HG03521 (cell line): ENCODE results near the gene DUSP1.
"Not testable (repeated sequence)": the region's sequence is repeated elsewhere in the genome, so short reads cannot be mapped to it uniquely, and the experiment has no call there.

Source experiments
- ATAC-seq: cut with Tn5 transposase; IDR thresholded peaks from one replicate; pipeline ENCODE4 v1.9.1; 2021; ENCODE audit warnings: mild to moderate bottlenecking, moderate library complexity; ENCODE audit not compliant: unreplicated experiment

Gene DUSP1, protein sequence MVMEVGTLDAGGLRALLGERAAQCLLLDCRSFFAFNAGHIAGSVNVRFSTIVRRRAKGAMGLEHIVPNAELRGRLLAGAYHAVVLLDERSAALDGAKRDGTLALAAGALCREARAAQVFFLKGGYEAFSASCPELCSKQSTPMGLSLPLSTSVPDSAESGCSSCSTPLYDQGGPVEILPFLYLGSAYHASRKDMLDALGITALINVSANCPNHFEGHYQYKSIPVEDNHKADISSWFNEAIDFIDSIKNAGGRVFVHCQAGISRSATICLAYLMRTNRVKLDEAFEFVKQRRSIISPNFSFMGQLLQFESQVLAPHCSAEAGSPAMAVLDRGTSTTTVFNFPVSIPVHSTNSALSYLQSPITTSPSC

DNA sequence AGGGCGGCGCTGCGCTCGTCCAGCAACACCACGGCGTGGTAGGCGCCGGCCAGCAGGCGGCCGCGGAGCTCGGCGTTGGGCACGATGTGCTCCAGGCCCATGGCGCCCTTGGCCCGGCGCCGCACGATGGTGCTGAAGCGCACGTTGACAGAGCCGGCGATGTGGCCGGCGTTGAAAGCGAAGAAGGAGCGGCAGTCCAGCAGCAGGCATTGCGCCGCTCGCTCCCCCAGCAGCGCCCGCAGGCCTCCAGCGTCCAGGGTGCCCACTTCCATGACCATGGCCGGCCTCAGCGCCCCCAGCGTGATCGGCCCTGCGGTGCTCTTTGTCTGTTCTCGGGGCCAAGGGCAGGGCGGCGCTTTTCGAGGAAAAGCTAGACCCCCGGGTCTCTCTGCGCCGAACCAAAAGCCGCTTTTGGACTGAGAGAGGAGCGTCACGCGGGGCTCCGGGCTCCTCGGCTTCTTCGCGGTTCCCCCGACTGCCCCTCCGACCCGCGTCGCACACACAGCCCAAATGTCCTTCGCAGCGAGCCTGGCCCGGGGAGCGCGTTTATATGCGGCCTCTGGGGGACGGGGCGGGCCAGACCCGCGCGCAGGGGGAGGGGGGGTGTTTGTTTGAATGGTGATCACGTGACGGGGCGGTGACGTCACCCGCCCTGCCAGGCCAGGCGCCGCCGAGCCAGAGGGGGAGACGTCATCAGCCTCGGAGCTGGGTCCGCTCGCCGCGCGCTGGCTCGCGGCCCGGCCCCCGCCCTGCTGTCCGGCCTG lies at the start of gene DUSP1:
DUSP1 (minus strand) TSS at position 521 of the 764 bp plus-strand sequence; CDS start at position 278, 243 bp downstream.
- ATAC-seq: peak; percentile 61

DNA sequence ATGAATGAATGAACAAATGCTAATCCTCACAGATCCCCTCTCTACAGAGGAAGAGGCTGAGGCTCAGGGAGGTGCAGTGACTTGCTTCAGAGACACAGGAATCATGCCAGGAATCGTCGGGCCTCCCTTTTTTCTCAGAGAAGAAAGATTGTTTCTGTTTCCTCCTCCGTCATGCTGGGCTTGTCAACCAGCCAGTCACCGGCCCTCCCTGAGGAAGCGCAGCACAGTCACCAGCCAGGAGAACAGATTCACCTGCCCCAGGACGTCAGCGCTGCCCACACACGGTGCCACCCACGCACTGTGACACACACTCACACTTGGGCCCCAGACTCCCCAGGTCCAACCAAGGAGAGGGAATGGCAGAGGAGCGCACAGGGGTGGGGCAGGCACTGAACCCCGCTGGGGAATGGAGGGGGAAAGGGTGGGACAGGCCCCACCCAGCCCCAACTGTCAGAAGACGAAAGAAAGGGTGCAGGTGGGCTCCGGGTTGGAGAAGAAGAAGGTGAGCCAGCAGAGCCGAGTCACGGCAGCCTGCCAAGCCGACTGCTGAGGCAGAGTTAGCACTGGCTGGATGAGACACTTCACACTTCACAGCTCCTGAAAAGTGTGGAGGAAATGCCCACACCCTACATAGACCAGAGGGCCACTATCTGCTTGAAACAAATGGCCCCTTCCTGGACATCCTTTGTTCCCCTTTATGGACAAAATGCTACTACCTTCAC lies 49.2 kb upstream of the DUSP1 start:
- ATAC-seq: no peak

DNA sequence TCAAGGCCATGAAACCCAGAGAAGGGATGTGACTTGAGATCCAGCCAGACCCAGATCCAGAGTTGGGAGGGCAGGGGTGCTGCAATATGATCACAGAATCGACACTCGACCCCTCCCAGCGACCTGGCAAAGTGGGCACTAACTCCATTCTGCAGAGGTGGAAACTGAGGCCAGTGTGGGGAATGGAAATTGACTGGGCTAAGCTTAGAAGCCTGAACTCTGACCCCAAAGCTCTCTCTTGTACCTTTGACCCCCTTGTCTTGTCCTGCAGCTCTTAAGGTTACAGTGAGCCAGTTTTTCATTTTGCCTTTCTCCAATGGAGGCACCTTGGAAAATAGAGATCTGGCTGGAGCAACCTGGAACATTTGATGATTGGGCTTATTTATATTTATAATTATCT lies 48.6 kb upstream of the DUSP1 start:
- no peak for ATAC-seq

- no peak for ATAC-seq
Measured at GRCh38 chr5:172818081-172818480, 47.1 kb upstream of the DUSP1 start.

DNA sequence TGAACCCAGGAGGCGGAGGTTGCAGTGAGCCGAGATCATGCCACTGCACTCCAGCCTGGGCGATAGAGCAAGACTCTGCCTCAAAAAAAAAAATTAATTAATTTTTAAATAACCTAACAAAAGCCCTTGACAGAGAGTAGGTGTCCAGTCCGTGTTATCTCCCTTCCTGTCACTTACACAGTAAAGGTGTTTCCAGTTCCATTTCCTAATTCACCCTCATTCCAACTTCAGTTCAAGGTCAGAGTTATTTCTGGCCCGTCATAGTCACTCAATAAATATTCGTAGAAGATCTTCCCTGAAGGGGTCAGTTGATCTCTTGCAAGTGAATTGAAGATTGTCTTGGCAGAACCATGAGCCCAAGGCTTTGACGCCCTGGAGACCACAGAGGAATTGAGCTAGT lies 46.7 kb upstream of the DUSP1 start:
- ATAC-seq: no peak

DNA sequence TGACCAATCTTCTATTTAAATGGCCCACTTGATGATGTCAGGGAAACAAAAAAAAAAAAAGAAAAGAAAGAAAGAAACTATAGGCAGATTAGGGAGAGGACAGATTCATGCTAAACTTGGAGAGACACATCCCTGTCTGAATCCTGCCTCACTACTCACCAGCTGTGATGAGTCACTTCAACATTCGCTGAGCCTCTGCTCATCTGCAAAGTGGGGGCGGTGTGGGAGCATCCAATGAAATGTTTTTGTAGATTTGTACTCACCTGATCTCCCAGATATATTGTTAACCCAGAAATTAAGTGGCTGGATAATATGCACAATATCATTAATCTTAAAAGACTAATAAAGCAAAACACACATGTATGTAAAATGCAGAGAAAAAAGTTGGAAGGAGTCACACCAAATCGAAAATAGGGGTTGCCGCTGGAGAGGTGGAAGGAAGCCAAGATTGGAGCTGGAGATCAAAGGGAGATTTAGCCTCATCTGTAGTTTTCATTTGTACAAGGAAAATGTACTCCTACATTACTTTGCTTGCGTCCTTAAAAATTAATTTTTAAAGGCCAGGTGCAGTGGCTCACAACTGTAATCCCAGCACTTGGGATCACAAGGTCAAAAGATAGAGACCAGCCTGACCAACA lies 46.0 kb upstream of the DUSP1 start:
- ATAC-seq: no peak

DNA sequence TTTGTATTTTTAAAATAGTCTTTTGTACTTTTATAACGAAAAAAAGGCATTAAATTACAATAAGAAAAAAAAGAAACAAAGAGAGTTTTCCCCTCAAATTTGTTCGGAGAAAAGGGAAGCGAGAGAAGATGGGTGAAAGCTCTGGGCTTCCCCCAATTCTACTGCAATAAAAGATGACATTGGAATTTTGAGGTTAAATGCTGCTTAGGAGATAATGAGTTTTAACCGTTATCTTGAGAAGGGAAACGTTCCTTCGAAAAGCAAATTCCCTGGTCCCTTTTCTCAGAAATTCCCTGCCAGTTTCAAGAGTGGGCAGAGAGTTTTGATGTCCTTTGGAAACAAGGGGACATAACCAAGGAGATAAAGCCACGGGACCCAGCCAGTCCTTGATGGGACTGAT lies 44.6 kb upstream of the DUSP1 start:
- no peak for ATAC-seq

- not testable (repeated sequence) for ATAC-seq
Measured at GRCh38 chr5:172810996-172811395, 40.0 kb upstream of the DUSP1 start.

- no peak for ATAC-seq
Measured at GRCh38 chr5:172809774-172810173, 38.8 kb upstream of the DUSP1 start.

DNA sequence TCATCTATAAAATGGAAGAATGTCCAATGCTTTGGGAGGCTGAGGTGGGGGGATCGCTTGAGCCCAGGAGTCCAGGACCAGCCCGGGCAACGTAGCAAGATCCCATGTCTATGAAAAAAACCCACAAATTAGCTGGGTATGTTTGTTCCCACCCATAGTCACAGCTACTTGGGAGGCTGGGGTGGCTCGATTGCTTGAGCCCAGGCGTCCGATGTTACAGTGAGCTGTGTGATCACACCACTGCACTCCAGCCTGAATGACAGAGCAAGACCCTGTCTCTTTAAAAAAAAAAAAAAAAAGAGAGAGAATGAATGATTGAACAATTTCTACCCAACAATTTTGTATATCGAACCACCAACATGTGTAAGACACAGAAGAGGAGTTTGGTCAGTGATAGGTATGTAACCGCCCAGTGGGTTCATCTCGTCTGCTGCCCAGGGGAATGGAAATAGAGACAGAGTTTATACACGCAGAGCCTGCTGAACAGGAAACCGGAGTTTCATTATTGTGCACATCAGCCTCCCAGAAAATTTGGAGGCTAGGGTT lies 36.8 kb upstream of the DUSP1 start:
- no peak for ATAC-seq

- peak; percentile 95 for ATAC-seq
Measured at GRCh38 chr5:172806897-172807672, 36.1 kb upstream of the DUSP1 start.

- no peak for ATAC-seq
Measured at GRCh38 chr5:172805736-172806255, 34.8 kb upstream of the DUSP1 start.

- ATAC-seq: no peak
Measured at GRCh38 chr5:172805018-172805683, 34.2 kb upstream of the DUSP1 start.

DNA sequence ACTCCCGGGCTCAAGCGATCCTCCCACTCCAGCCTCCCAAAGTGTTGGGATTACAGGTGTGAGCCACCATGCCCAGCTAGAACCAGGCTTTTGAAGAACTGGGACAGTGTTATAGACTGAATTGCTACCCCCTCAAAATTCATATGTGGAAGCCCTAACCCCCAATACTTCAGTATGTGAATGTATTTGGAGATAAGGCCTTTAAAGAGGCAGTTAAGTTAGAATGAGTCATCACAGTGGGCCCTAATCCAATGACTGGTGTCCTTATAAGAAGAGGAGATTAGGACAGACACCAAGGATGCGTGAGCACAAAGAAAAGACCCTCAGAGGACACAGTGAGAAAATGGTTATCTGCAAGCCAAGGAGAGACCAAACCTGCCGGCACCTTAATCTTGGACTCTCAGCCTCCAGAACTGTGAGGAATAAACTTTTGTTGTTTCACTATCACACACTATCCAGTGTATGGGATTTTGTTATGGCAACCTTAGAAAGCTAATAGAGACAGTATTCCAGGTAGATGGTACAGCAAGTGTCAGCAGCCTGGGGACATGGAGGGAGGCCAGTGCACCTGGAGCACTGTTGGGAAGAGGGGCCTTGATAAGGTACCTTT lies 31.7 kb upstream of the DUSP1 start:
- ATAC-seq: no peak

DNA sequence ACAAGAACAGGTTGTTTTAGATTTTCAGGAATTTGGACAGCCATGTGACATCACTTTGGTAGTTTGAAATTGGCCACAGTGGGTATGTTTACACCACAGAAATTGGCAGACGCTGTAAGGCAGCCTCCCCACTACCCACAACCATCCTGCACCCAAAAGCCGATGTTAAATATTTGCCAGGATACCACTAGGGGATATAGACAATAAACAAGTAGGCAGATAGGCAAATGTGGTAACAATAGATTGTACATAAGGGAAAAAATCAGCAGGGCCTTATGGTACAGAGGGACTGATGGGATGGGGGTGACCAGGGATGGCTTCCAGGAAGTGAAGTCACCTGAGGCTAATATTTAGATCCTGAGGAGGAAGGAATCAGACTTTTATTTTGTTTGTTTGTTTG lies 31.1 kb upstream of the DUSP1 start:
- ATAC-seq: no peak

GRCh38 chr5:172801179-172801671 lies 30.2 kb upstream of the DUSP1 start:
- no peak for ATAC-seq

DNA sequence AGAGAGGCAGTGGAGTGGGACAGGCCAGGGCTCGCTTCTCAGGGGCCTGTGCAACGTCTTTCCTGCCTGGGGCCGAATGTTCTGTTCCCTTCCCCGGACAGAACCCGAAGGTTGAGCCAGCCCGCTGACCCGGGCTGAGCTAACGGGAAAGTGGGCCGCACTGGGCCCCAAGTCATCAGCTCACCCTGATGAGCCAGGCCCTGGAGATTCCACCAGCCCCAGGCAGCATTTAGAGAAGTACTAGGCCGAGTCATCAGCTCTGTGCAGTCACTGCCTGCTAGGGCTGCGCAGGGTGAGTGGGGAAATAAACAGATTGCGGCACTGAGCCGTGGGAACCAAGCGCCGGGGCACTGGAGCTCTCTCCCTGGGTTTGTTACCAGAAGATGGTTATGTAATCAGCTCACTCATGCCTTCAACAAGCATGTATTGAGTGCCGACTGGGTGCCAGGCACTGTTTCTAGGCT lies 29.1 kb upstream of the DUSP1 start:
- ATAC-seq: no peak

DNA sequence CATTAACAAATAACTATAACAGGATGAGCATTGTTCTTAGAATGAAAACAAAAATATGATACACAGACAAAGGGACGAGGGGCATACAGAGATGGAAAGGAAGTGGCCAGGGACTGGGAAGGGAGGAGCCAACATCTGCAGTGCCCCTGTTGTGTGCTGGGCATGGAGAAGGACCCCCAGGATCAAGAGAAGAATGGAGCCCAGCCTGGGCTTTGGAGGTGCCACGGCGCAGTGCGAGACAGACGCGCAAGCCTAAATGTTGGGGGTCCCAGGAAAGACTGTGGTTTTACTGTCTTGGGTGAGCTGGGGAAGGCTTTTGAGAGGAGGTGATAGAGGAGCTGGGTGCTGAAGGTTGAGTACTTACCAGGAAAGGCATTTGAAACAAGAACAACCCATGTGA lies 28.4 kb upstream of the DUSP1 start:
- ATAC-seq: no peak
